Ishikawa (cell line): Measurements from ENCODE around the gene INPP4B.

Source experiments
- CEBPB ChIP-seq: IDR thresholded peaks from 2 replicates; pipeline ENCODE4 v1.6.1; 2012
- CREB1 ChIP-seq: IDR thresholded peaks from 2 replicates; pipeline ENCODE4 v1.6.1; 2012; ENCODE audit warnings: low read depth
- EGR1 ChIP-seq: IDR thresholded peaks from 2 replicates; pipeline ENCODE4 v1.6.1; 2012
- EP300 ChIP-seq: IDR thresholded peaks from 2 replicates; pipeline ENCODE4 v1.6.1; 2012; ENCODE audit warnings: borderline replicate concordance
- FOXM1 ChIP-seq: IDR thresholded peaks from 2 replicates; pipeline ENCODE4 v1.6.1; 2012; ENCODE audit warnings: low read depth, borderline replicate concordance
- NFIC ChIP-seq: IDR thresholded peaks from 2 replicates; pipeline ENCODE4 v1.6.1; 2012
- RAD21 ChIP-seq: IDR thresholded peaks from 2 replicates; pipeline ENCODE4 v1.6.1; 2012; ENCODE audit warnings: low read depth
- TAF1 ChIP-seq: IDR thresholded peaks from 2 replicates; pipeline ENCODE4 v1.6.1; 2012; ENCODE audit warnings: low read depth, mild to moderate bottlenecking
- TCF12 ChIP-seq: IDR thresholded peaks from 2 replicates; pipeline ENCODE4 v1.6.1; 2012; ENCODE audit warnings: low read depth
- TEAD4 ChIP-seq: IDR thresholded peaks from 2 replicates; pipeline ENCODE4 v1.6.1; 2012
- YY1 ChIP-seq: IDR thresholded peaks from 2 replicates; pipeline ENCODE4 v1.6.1; 2012; ENCODE audit warnings: low read depth
- ZBTB7A ChIP-seq: IDR thresholded peaks from 2 replicates; pipeline ENCODE4 v1.6.1; 2012; ENCODE audit warnings: low read depth
- TF ChIP-seq, protein P1 (sequence below): IDR thresholded peaks from 2 replicates; pipeline ENCODE4 v1.6.1; 2012
- TF ChIP-seq, protein P2 (sequence below): IDR thresholded peaks from 2 replicates; pipeline ENCODE4 v1.6.1; 2012; ENCODE audit warnings: low read depth, mild to moderate bottlenecking
- TF ChIP-seq, protein P3 (sequence below): IDR thresholded peaks from 2 replicates; pipeline ENCODE4 v1.6.1; 2012

The INPP4B gene

DNA sequence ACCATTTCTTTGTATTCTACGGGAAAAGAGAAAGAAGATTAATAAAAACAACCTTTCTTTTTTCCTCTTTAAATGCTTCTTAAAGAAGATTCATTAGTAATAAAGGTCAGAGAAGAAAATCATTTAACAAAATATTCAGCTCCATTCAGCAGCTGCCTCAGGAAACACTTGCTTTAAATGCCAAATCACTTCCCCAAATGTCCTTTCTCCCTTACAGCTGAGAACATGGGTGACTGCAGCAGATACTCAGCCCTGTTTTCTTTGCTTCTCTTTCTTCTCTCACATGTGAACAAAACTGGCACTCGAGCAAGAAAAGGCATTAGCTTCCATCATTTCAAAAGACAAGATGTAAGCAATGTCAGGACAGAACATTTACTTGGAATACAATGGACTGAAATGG, 120.2 kb downstream of the INPP4B start:
- TF ChIP-seq TCF12 (no peak), YY1 (no peak)

DNA sequence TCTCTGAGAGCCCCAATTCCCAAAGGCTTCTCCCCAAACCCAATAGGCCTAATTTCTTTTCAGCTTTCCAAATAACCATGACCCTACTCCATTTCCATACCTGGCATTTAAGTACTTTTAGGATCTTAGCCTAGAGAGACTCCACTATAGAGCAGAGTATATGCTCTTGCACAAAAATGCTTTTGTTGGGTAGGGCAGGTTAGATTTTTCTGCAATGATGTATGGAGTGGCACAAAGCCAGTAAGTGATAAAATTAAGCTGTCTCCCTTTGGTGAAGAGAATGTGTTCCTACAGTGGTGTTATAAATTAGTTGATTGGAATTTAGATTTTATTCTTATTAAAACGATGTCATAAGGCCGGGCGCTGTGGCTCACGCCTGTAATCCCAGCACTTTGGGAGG, 124.9 kb downstream of the INPP4B start:
- no peak for TF ChIP-seq ZBTB7A
- TF ChIP-seq NFIC: peak; percentile 78
- peak; percentile 52; the same call in 1 of the 2 replicates for TF ChIP-seq TEAD4

DNA sequence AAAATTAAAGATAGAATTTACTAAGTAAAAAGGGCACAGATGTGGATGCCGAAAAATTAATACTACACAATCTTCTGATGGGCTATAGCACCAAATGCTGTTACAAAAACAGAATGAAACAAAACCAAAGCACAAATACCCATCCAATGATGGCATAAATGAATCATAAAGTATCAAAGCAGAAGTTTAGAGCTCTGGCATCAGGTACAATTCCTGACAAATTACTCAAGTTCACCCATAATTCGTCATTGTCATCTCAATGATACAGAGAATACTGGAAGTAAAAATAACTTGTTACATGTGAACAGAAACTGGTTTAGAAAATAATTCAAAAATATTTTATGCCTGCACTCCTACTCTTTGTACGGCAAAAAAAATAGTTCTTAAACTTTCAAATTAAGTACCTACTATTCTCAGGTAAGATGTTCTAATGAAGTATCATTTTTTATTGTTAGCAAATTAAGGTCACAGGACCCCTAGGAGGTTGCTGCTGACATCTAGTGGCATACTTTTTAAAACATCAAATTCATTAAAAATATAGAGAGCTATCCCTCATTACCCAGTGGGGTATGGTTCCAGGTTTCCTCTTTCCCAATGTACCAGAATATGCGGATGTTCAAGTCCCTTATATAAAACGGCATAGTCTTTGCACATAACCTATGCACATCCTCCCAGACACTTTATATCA, 126.1 kb downstream of the INPP4B start:
- no peak for TF ChIP-seq FOXM1
- peak; percentile 78 for TF ChIP-seq RAD21

DNA sequence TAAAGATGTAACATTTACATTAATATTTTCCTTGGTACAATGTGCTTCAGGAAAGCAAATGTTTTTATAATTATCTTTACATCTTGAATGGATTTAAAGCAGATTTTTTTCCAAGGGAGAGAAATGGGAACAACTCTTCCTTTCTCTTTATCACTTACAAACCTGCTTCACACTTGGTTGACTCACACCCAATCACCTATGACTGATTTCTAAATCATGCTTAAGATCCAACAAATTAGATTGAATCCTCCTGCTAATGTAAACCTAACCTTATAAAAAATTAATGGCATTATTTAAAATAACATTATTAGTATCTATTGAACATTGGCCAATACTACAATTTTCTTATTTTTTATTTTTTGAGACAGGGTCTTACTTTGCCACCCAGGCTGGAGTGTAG, 127.1 kb downstream of the INPP4B start:
- no peak for TF ChIP-seq YY1
- TF ChIP-seq EP300: no peak
- TF ChIP-seq NFIC: no peak
- no peak for TF ChIP-seq FOXM1
- TF ChIP-seq, protein P1, sequence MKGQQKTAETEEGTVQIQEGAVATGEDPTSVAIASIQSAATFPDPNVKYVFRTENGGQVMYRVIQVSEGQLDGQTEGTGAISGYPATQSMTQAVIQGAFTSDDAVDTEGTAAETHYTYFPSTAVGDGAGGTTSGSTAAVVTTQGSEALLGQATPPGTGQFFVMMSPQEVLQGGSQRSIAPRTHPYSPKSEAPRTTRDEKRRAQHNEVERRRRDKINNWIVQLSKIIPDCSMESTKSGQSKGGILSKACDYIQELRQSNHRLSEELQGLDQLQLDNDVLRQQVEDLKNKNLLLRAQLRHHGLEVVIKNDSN: no peak
- TF ChIP-seq TCF12: no peak
- no peak for TF ChIP-seq TEAD4
- TF ChIP-seq, protein P2, sequence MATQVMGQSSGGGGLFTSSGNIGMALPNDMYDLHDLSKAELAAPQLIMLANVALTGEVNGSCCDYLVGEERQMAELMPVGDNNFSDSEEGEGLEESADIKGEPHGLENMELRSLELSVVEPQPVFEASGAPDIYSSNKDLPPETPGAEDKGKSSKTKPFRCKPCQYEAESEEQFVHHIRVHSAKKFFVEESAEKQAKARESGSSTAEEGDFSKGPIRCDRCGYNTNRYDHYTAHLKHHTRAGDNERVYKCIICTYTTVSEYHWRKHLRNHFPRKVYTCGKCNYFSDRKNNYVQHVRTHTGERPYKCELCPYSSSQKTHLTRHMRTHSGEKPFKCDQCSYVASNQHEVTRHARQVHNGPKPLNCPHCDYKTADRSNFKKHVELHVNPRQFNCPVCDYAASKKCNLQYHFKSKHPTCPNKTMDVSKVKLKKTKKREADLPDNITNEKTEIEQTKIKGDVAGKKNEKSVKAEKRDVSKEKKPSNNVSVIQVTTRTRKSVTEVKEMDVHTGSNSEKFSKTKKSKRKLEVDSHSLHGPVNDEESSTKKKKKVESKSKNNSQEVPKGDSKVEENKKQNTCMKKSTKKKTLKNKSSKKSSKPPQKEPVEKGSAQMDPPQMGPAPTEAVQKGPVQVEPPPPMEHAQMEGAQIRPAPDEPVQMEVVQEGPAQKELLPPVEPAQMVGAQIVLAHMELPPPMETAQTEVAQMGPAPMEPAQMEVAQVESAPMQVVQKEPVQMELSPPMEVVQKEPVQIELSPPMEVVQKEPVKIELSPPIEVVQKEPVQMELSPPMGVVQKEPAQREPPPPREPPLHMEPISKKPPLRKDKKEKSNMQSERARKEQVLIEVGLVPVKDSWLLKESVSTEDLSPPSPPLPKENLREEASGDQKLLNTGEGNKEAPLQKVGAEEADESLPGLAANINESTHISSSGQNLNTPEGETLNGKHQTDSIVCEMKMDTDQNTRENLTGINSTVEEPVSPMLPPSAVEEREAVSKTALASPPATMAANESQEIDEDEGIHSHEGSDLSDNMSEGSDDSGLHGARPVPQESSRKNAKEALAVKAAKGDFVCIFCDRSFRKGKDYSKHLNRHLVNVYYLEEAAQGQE: no peak
- TF ChIP-seq ZBTB7A: no peak
- TF ChIP-seq, protein P3, sequence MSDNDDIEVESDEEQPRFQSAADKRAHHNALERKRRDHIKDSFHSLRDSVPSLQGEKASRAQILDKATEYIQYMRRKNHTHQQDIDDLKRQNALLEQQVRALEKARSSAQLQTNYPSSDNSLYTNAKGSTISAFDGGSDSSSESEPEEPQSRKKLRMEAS: no peak
- TF ChIP-seq CEBPB: no peak
- TF ChIP-seq CREB1: no peak
- TF ChIP-seq RAD21: no peak
- no peak for TF ChIP-seq TAF1
- TF ChIP-seq EGR1: no peak

DNA sequence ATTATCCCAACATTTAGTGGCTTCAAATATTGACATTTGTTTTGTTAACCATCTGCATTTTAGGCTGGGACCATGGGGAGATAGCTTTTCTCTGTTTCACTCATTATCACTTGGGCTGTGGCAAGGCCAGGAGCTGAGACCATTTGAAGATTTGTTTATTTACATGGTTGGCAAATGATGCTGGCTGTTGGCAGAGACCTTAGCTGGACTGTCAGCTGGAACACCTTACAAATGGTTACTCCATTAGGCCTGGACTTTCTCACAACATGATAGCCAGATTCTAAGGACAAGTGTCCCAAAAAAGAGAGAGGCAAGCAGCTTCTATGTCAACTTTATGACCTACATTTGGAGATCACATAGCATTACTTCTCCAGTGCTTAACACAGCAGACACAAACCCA, 130.4 kb downstream of the INPP4B start:
- TF ChIP-seq, protein P3: no peak
- TF ChIP-seq RAD21 (no peak), EGR1 (no peak), TAF1 (no peak), TCF12 (no peak), TEAD4 (no peak), YY1 (no peak), FOXM1 (no peak), EP300 (no peak), ZBTB7A (no peak), CREB1 (no peak), NFIC (no peak), CEBPB (no peak)
- TF ChIP-seq, protein P2: no peak
- TF ChIP-seq, protein P1: no peak

DNA sequence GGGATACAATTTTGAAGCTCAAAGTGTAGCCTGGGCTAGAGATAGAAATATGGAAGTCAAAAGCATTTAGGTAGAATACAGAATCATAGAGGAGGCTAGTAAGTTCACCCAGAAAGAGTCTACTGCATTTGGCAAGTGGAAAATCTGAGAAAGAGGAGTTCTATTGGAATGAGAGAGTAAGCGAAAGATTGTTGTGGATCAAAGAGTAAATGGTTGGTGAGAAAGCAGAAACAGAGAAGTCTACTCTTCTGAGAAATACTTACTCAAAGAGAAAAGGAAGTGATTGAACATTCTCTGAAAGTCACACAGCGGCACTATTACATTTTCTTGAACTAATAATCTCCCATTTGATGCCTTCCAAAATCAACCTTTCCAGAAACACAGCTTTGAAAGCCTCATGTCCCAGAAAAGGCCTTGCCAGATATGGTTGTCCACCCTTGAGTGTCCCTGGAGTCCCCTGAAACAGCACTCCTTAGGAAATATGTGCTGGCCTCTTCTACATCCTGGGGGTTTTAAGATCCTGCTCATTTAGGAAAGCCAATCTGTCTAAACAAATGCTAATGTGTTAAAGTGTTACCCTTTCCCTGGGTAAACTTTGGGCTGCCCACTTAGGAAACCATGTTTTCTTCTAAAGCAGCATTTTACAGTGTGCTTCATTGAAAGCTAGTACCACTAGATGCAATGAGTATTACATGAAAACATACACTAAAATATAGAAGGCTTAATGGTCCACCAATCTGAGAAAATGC, 132.6 kb downstream of the INPP4B start:
- TF ChIP-seq, protein P1: no peak
- no peak for TF ChIP-seq EGR1
- TF ChIP-seq YY1: no peak
- no peak for TF ChIP-seq CREB1
- no peak for TF ChIP-seq TCF12
- TF ChIP-seq NFIC: no peak
- TF ChIP-seq TAF1: no peak
- TF ChIP-seq, protein P3: no peak
- TF ChIP-seq EP300: no peak
- TF ChIP-seq CEBPB: no peak
- TF ChIP-seq FOXM1: no peak
- no peak for TF ChIP-seq TEAD4
- TF ChIP-seq, protein P2: no peak
- no peak for TF ChIP-seq ZBTB7A
- no peak for TF ChIP-seq RAD21
